Keratinocyte (primary cell): ENCODE results near the gene KRTAP2-1. TPM values are rescaled to one million over a fixed set of nuclear protein-coding genes. Genes with fewer than 3 reads are reported as not detected.

Experiments
- DNase-seq: peaks from one replicate; pipeline ENCODE4 v3.0.0-alpha.2; 2011; ENCODE audit warnings: low read depth, missing footprints, low spot score
- FAIRE-seq: peaks from 2 replicates; lab custom pipeline; 2011; peaks lifted over from hg19 to GRCh38; lab: Jason Lieb, UNC
- H2AFZ ChIP-seq: 2 replicates; pipeline ENCODE4 v1.6.0; 2012; ENCODE audit warnings: low read length, control low read depth, inconsistent platforms; ENCODE audit not compliant: control insufficient read depth
- H3K27ac ChIP-seq: 2 replicates; pipeline ENCODE4 v1.5.1; 2011; ENCODE audit warnings: low read length; ENCODE audit not compliant: control insufficient read depth, insufficient read depth
- H3K27me3 ChIP-seq: 3 replicates; pipeline ENCODE4 v1.6.0; 2011; ENCODE audit warnings: low read length; ENCODE audit not compliant: control insufficient read depth, insufficient read depth; ENCODE audit errors: extremely low read depth
- H3K36me3 ChIP-seq, 2 experiments: 2 replicates in 1 of 2; 3 replicates in 1 of 2; pipeline ENCODE4 v1.5.1; 2011; ENCODE audit warnings: low read length in 2 of 2, mild to moderate bottlenecking in 1 of 2; ENCODE audit not compliant: control insufficient read depth in 2 of 2, insufficient read depth in 2 of 2; ENCODE audit errors: extremely low read depth in 1 of 2
- H3K4me1 ChIP-seq: 3 replicates; pipeline ENCODE4 v1.5.1; 2011; ENCODE audit warnings: low read length; ENCODE audit not compliant: control insufficient read depth, insufficient read depth; ENCODE audit errors: extremely low read depth
- H3K4me2 ChIP-seq: 3 replicates; pipeline ENCODE4 v1.6.0; 2011; ENCODE audit warnings: low read depth, low read length; ENCODE audit not compliant: control insufficient read depth, insufficient read depth; ENCODE audit errors: extremely low read depth
- H3K4me3 ChIP-seq, 3 experiments: fragments of 200-600 bp in 1 of 3; sonication (generic) in 1 of 3; 2 replicates in 2 of 3; 3 replicates in 1 of 3; pipeline ENCODE4 v1.5.1; 2011 to 2016; ENCODE audit warnings: low read length in 3 of 3, mild to moderate bottlenecking in 3 of 3, control low read depth in 2 of 3, inconsistent platforms in 1 of 3, low read depth in 1 of 3, mixed read lengths in 1 of 3, mixed run types in 1 of 3, moderate library complexity in 1 of 3; ENCODE audit not compliant: control insufficient read depth in 2 of 3, insufficient read depth in 2 of 3; ENCODE audit errors: extremely low read depth in 1 of 3
- H3K79me2 ChIP-seq: 2 replicates; pipeline ENCODE4 v1.6.0; 2012; ENCODE audit warnings: low read length; ENCODE audit not compliant: control insufficient read depth, insufficient read depth
- H3K9ac ChIP-seq: 3 replicates; pipeline ENCODE4 v1.6.0; 2011; ENCODE audit warnings: low read length; ENCODE audit not compliant: control insufficient read depth, insufficient read depth; ENCODE audit errors: extremely low read depth
- H3K9me1 ChIP-seq: 3 replicates; pipeline ENCODE4 v1.6.0; 2011; ENCODE audit warnings: low read length; ENCODE audit not compliant: control insufficient read depth, insufficient read depth; ENCODE audit errors: extremely low read depth
- H3K9me3 ChIP-seq: 2 replicates; pipeline ENCODE4 v1.5.1; 2012; ENCODE audit warnings: low read depth, low read length; ENCODE audit not compliant: control insufficient read depth
- H4K20me1 ChIP-seq: 3 replicates; pipeline ENCODE4 v1.6.0; 2011; ENCODE audit warnings: low read length; ENCODE audit not compliant: control insufficient read depth, insufficient read depth; ENCODE audit errors: extremely low read depth
- CTCF ChIP-seq, 3 experiments: IDR thresholded peaks in 1 of 3; conservative IDR thresholded peaks in 1 of 3; optimal IDR thresholded peaks in 1 of 3; 2 replicates in 2 of 3; 3 replicates in 1 of 3; pipeline versions ENCODE3 to v1.5.1; 2011; ENCODE audit warnings: low read length in 3 of 3, mild to moderate bottlenecking in 3 of 3, moderate library complexity in 2 of 3, control low read depth in 1 of 3, inconsistent platforms in 1 of 3; ENCODE audit not compliant: insufficient read depth in 2 of 3; ENCODE audit errors: extremely low read depth in 1 of 3
- EZH2 ChIP-seq: IDR thresholded peaks from one replicate; pipeline ENCODE4 v1.6.1; 2012; ENCODE audit warnings: inconsistent platforms, mild to moderate bottlenecking, low read length, moderate library complexity
- dilution Hi-C: fragments of 300-500 bp; cut with MboI; formaldehyde crosslinking; loops from one replicate; pipeline ENCODE4 v1.7.0; 2020; ENCODE audit warnings: low sequenced_read_pairs; ENCODE audit not compliant: extremely low pct_ligation_motif_present
- polyA plus RNA-seq, 5 experiments: library from polyadenylated mRNA; depleted of rRNA in 3 of 5; stranded (reverse) in 3 of 5; stranded (forward) in 1 of 5; unstranded in 1 of 5; fragments of >200 nt; gene quantifications; 1 replicate in 1 of 5; 2 replicates in 3 of 5; 3 replicates in 1 of 5; pipeline versions ENCODE4 v1.2.1 to v1.2.3, GENCODE V29; 2011 to 2012; ENCODE audit warnings: missing spikeins in 2 of 5, low read depth in 1 of 5, low replicate concordance in 1 of 5

KRTAP2-1 gene
- polyA plus RNA-seq, 1 donor (not counting 4 experiments of a cell fraction or from before 2014, with no cell fraction given): not detected

DNA sequence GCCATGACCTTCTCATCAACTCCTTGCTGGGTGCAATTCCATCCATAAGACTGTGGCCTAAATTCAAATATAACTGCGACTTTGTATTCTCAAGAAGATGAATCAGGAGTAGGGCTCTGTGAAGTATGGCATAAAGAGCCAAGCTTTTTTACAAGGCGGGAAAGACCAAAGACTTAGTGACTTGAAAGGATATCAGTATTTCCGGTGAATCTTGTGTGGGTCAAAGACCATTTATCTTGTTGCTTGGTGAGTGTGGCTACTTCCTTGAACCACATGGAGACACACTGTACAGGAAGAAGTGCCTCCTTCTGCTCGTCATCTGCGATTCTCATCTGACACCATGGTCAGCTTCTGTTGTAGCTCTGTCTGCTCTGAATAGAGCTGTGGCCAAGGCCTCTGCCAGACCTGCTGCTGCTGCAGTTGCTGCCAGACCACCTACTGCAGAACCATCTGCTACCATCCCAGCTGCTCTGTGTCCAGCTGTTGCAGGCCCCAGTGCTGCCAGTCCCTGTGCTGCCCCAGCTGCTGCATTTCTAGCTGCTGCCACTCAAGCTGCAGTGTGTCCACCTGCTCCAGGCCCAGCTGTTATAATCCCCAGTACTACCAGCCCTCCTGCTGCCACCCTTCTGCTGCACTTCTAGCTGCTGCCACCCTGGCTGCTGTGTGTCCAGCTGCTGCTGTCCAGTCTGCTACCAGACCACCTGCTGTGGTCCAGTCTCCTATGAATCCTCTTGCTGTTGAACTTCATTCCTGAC, 24.7 kb upstream of the KRTAP2-1 start:
- Histone ChIP-seq H3K9me1 (no peaks in the 10 kb centered on the region), H3K4me3 (no peak overlapping the region), H3K27me3 (no peaks in the 10 kb centered on the region), H3K36me3 (no peaks in the 10 kb centered on the region), H3K27ac (no peak overlapping the region), H3K9me3 (no peaks in the 10 kb centered on the region), H3K4me2 (no peak overlapping the region), H2AFZ (no peak overlapping the region), H3K9ac (no peak overlapping the region), H3K79me2 (no peaks in the 10 kb centered on the region), H4K20me1 (no peaks in the 10 kb centered on the region), H3K4me1 (peaks cover 4% of the 10 kb centered on the region)
- FAIRE-seq: no peak
- DNase-seq: no peak
- TF ChIP-seq CTCF (optimal IDR thresholded peaks at IDR 0.05 in 1 of 3, IDR thresholded peaks at IDR 0.05 in 1 of 3, conservative IDR thresholded peaks at IDR 0.05 in 1 of 3; ENCODE audit: extremely low read depth in 1 of 3, insufficient read depth in 2 of 3, low read length in 3 of 3): no peak
- dilution Hi-C loops: no loop called here

GRCh38 chr17:41069031-41069430, 21.9 kb upstream of the KRTAP2-1 start:
- Histone ChIP-seq H2AFZ (no peak overlapping the region), H3K4me1 (peaks cover 14% of the 10 kb centered on the region), H3K9ac (no peak overlapping the region), H3K36me3 (no peaks in the 10 kb centered on the region), H3K9me3 (no peaks in the 10 kb centered on the region), H3K4me2 (no peak overlapping the region), H3K4me3 (no peak overlapping the region), H3K9me1 (no peaks in the 10 kb centered on the region), H3K79me2 (no peaks in the 10 kb centered on the region), H4K20me1 (no peaks in the 10 kb centered on the region), H3K27ac (no peak overlapping the region), H3K27me3 (no peaks in the 10 kb centered on the region)
- no peak for DNase-seq
- FAIRE-seq: no peak
- TF ChIP-seq EZH2 (no peak), CTCF (optimal IDR thresholded peaks at IDR 0.05 in 1 of 3, IDR thresholded peaks at IDR 0.05 in 1 of 3, conservative IDR thresholded peaks at IDR 0.05 in 1 of 3; ENCODE audit: extremely low read depth in 1 of 3, insufficient read depth in 2 of 3, low read length in 3 of 3) (no peak)
- dilution Hi-C loops: no loop called here
